NCI-H2171 treated with DMSO at 0.1 percent for 48 hours (cell line): ENCODE results near the gene FBN3.
"Not testable (repeated sequence)": the region's sequence is repeated elsewhere in the genome, so short reads cannot be mapped to it uniquely, and the experiment has no call there.

ENCODE experiments used
- DNase-seq: peaks from one replicate; lab custom pipeline; 2025; lab: John Stamatoyannopoulos, UW

FBN3 gene

GRCh38 chr19:8117991-8118390, 31.4 kb downstream of the FBN3 start:
- DNase-seq, result no peak

DNA sequence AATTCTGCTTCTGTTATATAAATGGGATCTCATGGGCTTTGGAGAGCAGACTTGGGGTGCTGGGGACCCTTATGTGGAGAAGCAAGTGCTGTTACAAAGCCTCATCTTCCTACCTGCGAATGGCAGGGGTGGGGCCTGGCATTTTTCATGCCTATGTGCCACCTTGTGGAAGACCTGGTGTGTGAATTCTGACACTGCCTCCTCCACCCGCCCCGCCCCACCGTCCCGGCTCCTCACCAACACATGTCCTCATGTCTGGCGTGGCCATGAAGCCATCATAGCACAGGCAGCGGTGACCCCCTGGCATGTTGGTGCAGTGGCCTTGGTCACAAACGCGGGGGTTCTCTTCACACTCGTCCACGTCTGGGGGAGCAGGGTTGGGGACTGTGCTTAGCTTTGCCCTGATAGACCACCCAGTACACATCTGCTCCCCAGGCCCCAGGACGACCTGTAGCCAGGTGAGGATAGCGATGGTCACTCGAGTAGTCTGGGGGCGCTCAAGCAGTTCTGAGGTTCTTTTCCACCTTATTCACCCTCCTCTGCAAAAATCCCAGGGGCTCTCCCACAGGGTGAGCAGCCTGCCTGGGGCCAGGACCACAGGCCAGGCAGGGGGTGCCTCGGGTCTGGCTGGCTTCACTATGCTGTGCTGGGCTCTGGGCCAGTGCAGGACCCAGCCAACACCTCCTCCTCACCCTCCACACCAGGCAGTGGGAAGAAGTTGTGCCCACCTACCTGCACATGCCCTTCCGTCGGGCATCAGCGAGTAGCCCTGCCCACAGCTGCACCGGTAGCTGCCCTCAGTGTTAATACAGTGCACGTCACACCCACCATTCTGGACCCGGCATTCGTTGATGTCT, 32.7 kb downstream of the FBN3 start:
- no peak for DNase-seq

GRCh38 chr19:8115805-8116396, 33.5 kb downstream of the FBN3 start:
- DNase-seq, result no peak

GRCh38 chr19:8113017-8113416, 36.4 kb downstream of the FBN3 start:
- DNase-seq, result no peak

DNA sequence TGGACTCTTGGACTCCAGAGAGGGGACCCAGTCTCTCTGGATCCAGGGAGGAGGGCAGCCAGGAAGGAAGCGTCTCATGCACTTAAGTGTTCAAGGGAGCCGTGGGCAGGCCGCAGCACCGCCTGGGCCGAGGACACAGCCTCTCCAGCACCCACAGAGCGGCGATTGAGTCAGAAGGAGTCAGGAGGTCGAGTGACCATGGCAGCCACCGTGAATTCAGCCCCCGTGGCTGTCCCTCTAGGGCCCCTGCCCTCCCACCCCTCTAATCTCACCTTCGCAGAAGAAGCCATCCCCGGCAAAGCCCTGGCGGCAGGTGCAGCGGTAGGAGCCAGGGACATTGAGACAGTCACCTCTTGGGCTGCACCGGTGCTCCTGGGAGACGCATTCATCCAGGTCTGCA, 38.0 kb downstream of the FBN3 start:
- DNase-seq, result no peak

DNA sequence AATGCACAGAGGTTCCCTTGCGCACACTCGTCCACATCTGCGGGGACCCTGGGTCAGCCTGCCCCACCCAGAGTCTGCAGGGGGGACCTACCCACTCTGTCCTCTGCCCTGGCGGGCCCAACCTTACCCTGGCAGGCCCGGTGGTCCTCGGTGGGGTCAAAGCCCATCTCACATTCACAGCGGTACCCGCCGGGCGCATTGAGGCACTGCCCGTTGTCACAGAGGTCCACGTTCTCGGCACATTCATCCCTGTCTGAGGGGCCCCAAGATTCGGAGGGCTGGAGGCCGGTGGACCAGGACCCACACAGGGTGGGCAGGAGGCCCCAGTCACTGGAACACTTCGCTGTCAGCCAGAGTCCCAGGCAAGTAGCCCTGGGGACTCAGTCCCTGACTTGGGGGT, 38.5 kb downstream of the FBN3 start:
- DNase-seq, result no peak

- DNase-seq, result no peak
Observed at GRCh38 chr19:8109890-8110662, 39.3 kb downstream of the FBN3 start.

GRCh38 chr19:8109455-8109854, 39.9 kb downstream of the FBN3 start:
- DNase-seq, result no peak

DNA sequence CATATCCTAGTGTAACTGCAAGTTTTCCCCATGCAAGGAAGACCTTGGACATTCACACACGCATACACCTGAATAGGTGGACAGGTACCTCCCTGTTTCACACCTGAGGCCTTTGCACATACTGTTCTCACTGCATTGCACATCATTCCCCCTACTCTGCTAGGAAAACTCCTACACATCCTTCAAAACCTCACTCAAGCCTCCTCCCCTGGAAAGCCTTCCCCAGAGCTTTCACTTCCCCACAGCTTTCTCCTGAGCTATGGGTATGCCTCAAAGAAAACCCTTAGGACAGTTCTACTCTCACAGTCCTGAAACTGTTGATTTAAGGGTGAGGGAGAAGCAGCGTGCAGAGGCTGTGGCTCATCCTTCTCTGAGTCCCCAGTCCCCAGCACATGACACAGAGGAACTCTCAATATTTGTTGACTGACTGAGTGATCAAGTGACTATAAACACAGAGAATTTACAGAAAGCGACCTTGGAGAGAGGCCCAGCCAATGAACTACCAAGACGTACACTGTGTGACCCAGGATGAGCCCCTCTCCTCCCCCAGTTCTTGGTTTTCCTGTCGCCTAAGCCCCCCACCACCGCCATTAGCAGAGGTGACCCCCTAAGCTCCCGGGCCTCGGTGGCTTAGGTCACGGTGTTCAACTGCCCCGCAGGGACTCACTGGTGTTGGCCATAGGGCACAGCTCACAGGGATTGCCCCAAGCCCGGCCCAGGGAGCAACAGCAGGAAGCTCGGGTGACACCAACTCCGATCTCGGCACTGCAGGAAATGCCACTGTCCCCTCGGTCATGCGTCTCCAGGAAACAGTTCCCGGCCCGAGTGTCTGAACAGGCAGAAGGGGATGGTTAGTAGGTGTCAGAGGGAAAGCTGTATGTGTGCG, 40.6 kb downstream of the FBN3 start:
- no peak for DNase-seq

DNA sequence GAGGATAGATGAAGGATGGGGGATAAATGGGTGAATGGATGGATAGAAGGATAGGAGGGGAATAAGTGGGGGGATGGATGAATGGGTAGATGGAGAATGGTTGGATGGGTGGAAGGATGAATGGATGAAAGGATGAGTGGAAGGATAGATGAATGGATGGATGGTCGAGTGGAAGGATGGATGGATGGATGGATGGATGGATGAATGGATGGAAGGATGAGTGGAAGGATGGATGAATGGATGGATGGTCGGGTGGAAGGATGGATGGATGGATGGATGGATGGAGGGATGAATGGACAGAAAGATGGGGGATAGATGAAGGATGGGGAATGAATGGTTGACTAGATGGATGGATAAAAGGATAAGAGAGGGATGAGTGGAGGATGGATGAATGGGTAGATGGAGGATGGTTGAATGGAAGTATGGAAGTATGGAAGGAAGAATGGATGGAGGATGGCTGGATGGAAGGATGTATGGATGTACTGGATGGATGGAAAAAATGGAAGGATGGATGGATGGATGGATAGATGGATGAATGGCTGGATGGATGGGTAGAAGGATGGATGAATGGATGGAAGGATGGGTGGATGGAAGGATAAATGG, 42.0 kb downstream of the FBN3 start:
- no peak for DNase-seq

GRCh38 chr19:8105471-8105870, 43.9 kb downstream of the FBN3 start:
- DNase-seq, result no peak

GRCh38 chr19:8101910-8102309, 47.5 kb downstream of the FBN3 start:
- not testable (repeated sequence) for DNase-seq

- DNase-seq, result no peak
Observed at GRCh38 chr19:8101311-8101710, 48.1 kb downstream of the FBN3 start.

DNA sequence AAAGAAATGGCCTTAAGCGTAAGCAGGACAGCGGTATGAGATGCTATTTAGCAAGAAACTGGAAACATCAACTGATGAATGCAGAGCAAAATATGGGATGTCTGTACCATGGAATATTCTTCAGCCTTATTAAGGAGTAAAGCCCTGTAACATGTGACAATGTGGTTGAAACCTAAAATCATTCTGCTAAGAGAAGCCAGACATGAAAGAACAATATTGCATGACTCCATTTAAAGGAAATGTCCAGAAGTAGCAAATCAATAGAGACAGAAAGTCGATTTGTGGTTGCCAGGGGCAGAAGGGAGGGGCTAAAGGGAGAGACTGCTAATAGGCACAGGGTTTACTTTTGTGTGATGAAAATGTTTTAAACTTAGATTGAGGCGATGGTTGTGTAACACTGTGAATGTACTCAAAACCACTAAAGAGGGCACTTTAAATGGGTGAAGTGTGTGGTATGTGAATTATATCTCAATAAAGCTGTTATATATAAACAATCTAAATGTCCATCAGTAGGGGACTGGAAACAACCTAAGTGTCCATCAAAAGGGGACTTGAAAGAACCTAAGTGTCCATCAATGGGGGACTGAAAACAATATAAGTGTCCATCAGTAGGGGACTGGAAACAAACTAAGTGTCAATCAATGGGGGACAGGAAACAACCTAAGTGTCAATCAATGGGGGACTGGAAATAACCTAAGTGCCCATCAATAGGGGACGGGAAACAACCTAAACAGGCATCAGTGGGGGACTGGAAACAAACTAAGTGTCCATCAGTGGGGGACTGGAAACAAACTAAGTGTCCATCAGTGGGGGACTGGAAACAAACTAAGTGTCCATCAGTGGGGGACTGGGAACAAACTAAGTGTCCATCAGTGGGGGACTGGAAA, 51.5 kb downstream of the FBN3 start:
- DNase-seq, result no peak

DNA sequence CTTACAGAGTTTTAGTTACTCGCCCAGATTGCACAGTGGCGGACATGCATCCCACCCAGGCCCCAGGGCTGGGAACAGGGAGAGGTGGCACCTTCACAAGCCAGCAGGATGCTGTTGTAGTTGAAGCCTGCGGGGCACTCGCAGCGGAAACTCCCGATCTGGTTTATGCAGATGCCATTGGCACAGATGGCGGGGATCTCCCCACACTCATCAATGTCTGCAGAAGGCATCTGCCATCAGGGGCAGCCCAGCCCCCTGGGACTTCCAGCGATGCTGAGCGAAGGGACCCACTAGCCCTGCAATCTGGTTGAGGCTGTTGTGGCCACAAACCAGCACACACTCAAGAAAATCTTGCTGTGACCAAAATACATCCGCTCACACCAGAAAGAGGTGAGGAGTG, 52.2 kb downstream of the FBN3 start:
- peak; percentile 46 for DNase-seq

DNA sequence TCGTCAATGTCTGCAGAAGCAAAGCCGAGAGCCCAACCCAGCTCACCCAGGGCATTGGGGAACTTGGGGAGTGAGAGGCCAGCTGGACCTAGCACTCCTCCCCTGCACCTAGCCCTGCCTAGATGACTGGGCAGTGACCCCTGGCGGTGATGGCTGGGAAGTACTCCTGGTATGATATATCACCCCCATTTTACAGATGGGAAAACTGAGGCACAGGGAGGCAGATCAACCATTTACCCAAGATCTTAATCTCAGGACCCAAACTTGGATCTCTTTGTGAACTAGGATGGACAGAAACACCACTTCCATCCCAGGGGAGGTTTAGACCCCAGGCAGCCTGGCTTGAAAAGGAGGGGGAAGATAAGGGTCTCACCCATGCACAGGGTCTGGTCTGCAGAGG, 53.3 kb downstream of the FBN3 start:
- no peak for DNase-seq

- DNase-seq, result no peak
Observed at GRCh38 chr19:8095354-8095886, 54.0 kb downstream of the FBN3 start.

- no peak for DNase-seq
Observed at GRCh38 chr19:8094336-8094735, 55.1 kb downstream of the FBN3 start.

DNA sequence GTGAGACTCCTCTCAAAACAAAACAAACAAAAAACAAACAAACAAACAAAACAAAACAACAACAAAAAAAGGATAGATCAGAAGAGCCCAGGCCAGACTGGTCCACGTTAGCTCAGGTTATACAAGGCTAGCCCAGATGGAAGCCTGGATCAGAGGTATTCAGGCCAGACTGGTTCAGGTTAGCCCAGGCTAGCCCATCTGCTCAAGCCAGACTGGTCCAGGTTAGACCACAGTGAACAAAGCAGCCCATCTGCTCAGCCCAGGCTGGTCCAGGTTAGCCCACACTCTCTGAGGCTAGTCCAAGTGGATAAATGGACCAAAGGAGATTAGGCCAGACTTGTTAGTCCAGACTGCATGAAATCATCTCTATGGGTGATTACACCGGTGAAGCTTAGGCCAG, 55.7 kb downstream of the FBN3 start:
- DNase-seq, result no peak

GRCh38 chr19:8090950-8091349, 58.4 kb downstream of the FBN3 start:
- DNase-seq, result no peak
